Measurements from ENCODE around the gene CARD10. TPM values are rescaled to one million over a fixed set of nuclear protein-coding genes. Genes with fewer than 3 reads are reported as not detected.

Gene CARD10
- total and polyA plus RNA-seq, 2 of the 13 experiments (the other 11 are each of a cell fraction or from before 2014, with no cell fraction given) = 35.2 to 55.8 TPM

GRCh38 chr22:37521236-37521739, 2.1 kb upstream of the CARD10 start (continued):
- no peak for TF ChIP-seq ZNF276 (CRISPR knock-in tag; IDR thresholded peaks at IDR 0.05; ENCODE audit: low read depth)
- no peak for TF ChIP-seq FOXK2 (IDR thresholded peaks at IDR 0.05)
- TF ChIP-seq ZNF577 (CRISPR knock-in tag; IDR thresholded peaks at IDR 0.05; ENCODE audit: borderline replicate concordance, low read depth) = no peak
- no peak for TF ChIP-seq POGZ (CRISPR knock-in tag; IDR thresholded peaks at IDR 0.05)
- no peak for TF ChIP-seq ZNF704 (CRISPR knock-in tag; IDR thresholded peaks at IDR 0.05; ENCODE audit: borderline replicate concordance)
- TF ChIP-seq SNAPC5 (CRISPR knock-in tag; IDR thresholded peaks at IDR 0.05; ENCODE audit: borderline replicate concordance) = no peak
- TF ChIP-seq TFE3 (CRISPR knock-in tag; IDR thresholded peaks at IDR 0.05) = no peak
- no peak for TF ChIP-seq CCAR2 (optimal IDR thresholded peaks at IDR 0.05; ENCODE audit: low read depth, low read length)
- TF ChIP-seq MTERF4 (CRISPR knock-in tag; IDR thresholded peaks at IDR 0.05) = no peak
- TF ChIP-seq GPBP1L1 (CRISPR knock-in tag; IDR thresholded peaks at IDR 0.05) = no peak
- TF ChIP-seq ZNF430 (CRISPR knock-in tag; IDR thresholded peaks at IDR 0.05) = peak; percentile 70; the same call in 1 of the 2 replicates
- no peak for TF ChIP-seq PRDM4 (CRISPR knock-in tag; IDR thresholded peaks at IDR 0.05; ENCODE audit: borderline replicate concordance)
- no peak for TF ChIP-seq RFX3 (CRISPR knock-in tag; IDR thresholded peaks at IDR 0.05)
- TF ChIP-seq HOXA3 (CRISPR knock-in tag; IDR thresholded peaks at IDR 0.05) = no peak
- TF ChIP-seq ZNF850 (CRISPR knock-in tag; conservative IDR thresholded peaks at IDR 0.05) = no peak
- no peak for TF ChIP-seq MBNL3 (CRISPR knock-in tag; conservative IDR thresholded peaks at IDR 0.05)
- TF ChIP-seq ZNF512B (CRISPR knock-in tag; IDR thresholded peaks at IDR 0.05; ENCODE audit: borderline replicate concordance) = no peak

Data from HepG2 (cell line).